B cell (primary cell): Measurements from ENCODE around the gene SUSD4. TPM values are rescaled to one million over a fixed set of nuclear protein-coding genes. Genes with fewer than 3 reads are reported as not detected.

ENCODE experiments used
- ATAC-seq: fragments of 200-7000 bp; cut with Tn5 transposase; one replicate; pipeline ENCODE4 v1.10.0; 2021; ENCODE audit warnings: low read depth, mild to moderate bottlenecking, moderate number of reproducible peaks, moderate library complexity
- CTCF ChIA-PET: fragments of 350-600 bp; sonication (Branson Sonifier 250); formaldehyde crosslinking; loops from one replicate; lab custom pipeline; 2021; ENCODE audit warnings: antibody characterized with exemption, inconsistent platforms; lab: Charles Lee
- POLR2A ChIA-PET: fragments of 350-600 bp; sonication (Branson Sonifier 250); formaldehyde crosslinking; loops from one replicate; lab custom pipeline; 2021; ENCODE audit warnings: antibody characterized with exemption; lab: Charles Lee
- DNase-seq: peaks from one replicate; pipeline ENCODE4 v3.0.0; 2013
- H2AFZ ChIP-seq: 2 replicates; pipeline ENCODE4 v1.6.1; 2012; ENCODE audit warnings: mild to moderate bottlenecking, low read depth, low read length; ENCODE audit not compliant: insufficient read depth, poor library complexity, severe bottlenecking
- H3K27ac ChIP-seq, 2 donors: 1 replicate in 1 of 2; 2 replicates in 1 of 2; pipeline ENCODE4 v1.5.1; 2012 to 2013; ENCODE audit warnings: low read length in 2 of 2, mild to moderate bottlenecking in 2 of 2, moderate library complexity in 1 of 2
- H3K27me3 ChIP-seq, 4 experiments: fragments of 200-600 bp in 1 of 4; sonication (generic) in 1 of 4; replicated peaks in 1 of 4; 1 replicate in 2 of 4; 2 replicates in 2 of 4; pipeline versions ENCODE4 v1.6.1 to v1.7.0; 2013 to 2016; ENCODE audit warnings: low read length in 3 of 4, mild to moderate bottlenecking in 2 of 4, mixed read lengths in 1 of 4, moderate library complexity in 1 of 4; ENCODE audit not compliant: insufficient read depth in 4 of 4, control insufficient read depth in 3 of 4; ENCODE audit errors: control extremely low read depth in 1 of 4
- H3K36me3 ChIP-seq, 2 experiments: replicated peaks in 1 of 2; 1 replicate in 1 of 2; 2 replicates in 1 of 2; pipeline versions ENCODE4 v1.6.1 to v1.7.1; 2013; ENCODE audit warnings: low read length in 1 of 2; ENCODE audit not compliant: insufficient read depth in 2 of 2, control insufficient read depth in 1 of 2; ENCODE audit errors: control extremely low read depth in 1 of 2, extremely low read depth in 1 of 2
- H3K4me1 ChIP-seq, 2 donors: fragments of 200-600 bp in 1 of 2; sonication (generic) in 1 of 2; 1 replicate in 1 of 2; 2 replicates in 1 of 2; pipeline versions ENCODE4 v1.5.1 to v1.6.1; 2013 to 2017; ENCODE audit warnings: low read length in 2 of 2; ENCODE audit not compliant: control insufficient read depth in 2 of 2, insufficient read depth in 2 of 2
- H3K4me2 ChIP-seq: replicated peaks from 2 replicates; pipeline ENCODE3; 2012; ENCODE audit warnings: mild to moderate bottlenecking, low read depth, low read length; ENCODE audit not compliant: poor library complexity, severe bottlenecking
- H3K4me3 ChIP-seq, 5 experiments: fragments of 200-600 bp in 1 of 5; sonication (generic) in 1 of 5; 1 replicate in 3 of 5; 2 replicates in 2 of 5; pipeline versions ENCODE4 v1.5.1 to v1.7.0; 2011 to 2016; ENCODE audit warnings: low read length in 4 of 5, mild to moderate bottlenecking in 4 of 5, low read depth in 2 of 5, control low read depth in 1 of 5, moderate library complexity in 1 of 5; ENCODE audit not compliant: insufficient read depth in 1 of 5; ENCODE audit errors: control extremely low read depth in 1 of 5, extremely low read depth in 1 of 5
- H3K79me2 ChIP-seq: fragments of 200-600 bp; sonication (generic); one replicate; pipeline ENCODE4 v1.6.0; 2016; ENCODE audit warnings: low read length; ENCODE audit not compliant: control insufficient read depth, insufficient read depth
- H3K9ac ChIP-seq: fragments of 200-600 bp; sonication (generic); 2 replicates; pipeline ENCODE4 v1.6.1; 2017; ENCODE audit warnings: mild to moderate bottlenecking, low read length, moderate library complexity
- H3K9me3 ChIP-seq, 3 donors: one replicate each; pipeline versions ENCODE4 v1.6.1 to v1.7.1; 2013; ENCODE audit warnings: low read length in 2 of 3; ENCODE audit not compliant: control insufficient read depth in 2 of 3, insufficient read depth in 1 of 3; ENCODE audit errors: control extremely low read depth in 1 of 3
- H4K20me1 ChIP-seq: 2 replicates; pipeline ENCODE4 v1.6.0; 2012; ENCODE audit warnings: mild to moderate bottlenecking, low read length; ENCODE audit not compliant: insufficient read depth, control insufficient read depth, poor library complexity, severe bottlenecking
- H3K27ac Mint-ChIP-seq: one replicate; pipeline ENCODE4 v1.8.0; 2021; ENCODE audit warnings: mixed read lengths
- H3K27me3 Mint-ChIP-seq: one replicate; pipeline ENCODE4 v1.8.0; 2021; ENCODE audit warnings: mixed read lengths
- H3K4me1 Mint-ChIP-seq: one replicate; pipeline ENCODE4 v1.8.0; 2021; ENCODE audit warnings: mixed read lengths
- H3K4me3 Mint-ChIP-seq: one replicate; pipeline ENCODE4 v1.8.0; 2021; ENCODE audit warnings: mixed read lengths
- H3K9me3 Mint-ChIP-seq: one replicate; pipeline ENCODE4 v1.8.0; 2022; ENCODE audit warnings: mixed read lengths; ENCODE audit not compliant: insufficient read depth
- EZH2 ChIP-seq: IDR thresholded peaks from 2 replicates; pipeline ENCODE4 v1.6.1; 2012; ENCODE audit warnings: borderline replicate concordance, low read depth, mild to moderate bottlenecking, moderate library complexity, low read length; ENCODE audit not compliant: insufficient read depth, poor library complexity, severe bottlenecking
- WGBS: methylation state at CpG from one replicate; pipeline ENCODE4 v1.1.5; 2013; ENCODE audit warnings: missing lambda C conversion rate; ENCODE audit not compliant: insufficient coverage; 5-methylcytosine and 5-hydroxymethylcytosine counted together
- intact Hi-C: fragments of 100-400 bp; cut with micrococcal nuclease; formaldehyde crosslinking; loops from one replicate; pipeline ENCODE4 v1.10.0; 2022
- polyA plus RNA-seq: library from polyadenylated mRNA; depleted of rRNA; stranded (reverse); fragments of >200 nt; gene quantifications from 2 replicates; pipeline ENCODE4 v1.2.3, GENCODE V29; 2012
- total RNA-seq, 2 donors: library from RNA; stranded (reverse); fragments of 120-200 nt in 1 of 2; gene quantifications; 1 replicate in 1 of 2; 2 replicates in 1 of 2; pipeline versions ENCODE4 v1.2.3 to v1.2.4, GENCODE V29; 2013 to 2022
- TF ChIP-seq, protein P1 (sequence below): fragments of 200-600 bp; IDR thresholded peaks from one replicate; pipeline ENCODE4 v1.8.0; 2022; ENCODE audit warnings: antibody characterized with exemption, mild to moderate bottlenecking

SUSD4 gene
- total and polyA plus RNA-seq, 2 donors (not counting 1 experiment from before 2014, with no cell fraction given) = 0.13 TPM; not detected in 1

DNA sequence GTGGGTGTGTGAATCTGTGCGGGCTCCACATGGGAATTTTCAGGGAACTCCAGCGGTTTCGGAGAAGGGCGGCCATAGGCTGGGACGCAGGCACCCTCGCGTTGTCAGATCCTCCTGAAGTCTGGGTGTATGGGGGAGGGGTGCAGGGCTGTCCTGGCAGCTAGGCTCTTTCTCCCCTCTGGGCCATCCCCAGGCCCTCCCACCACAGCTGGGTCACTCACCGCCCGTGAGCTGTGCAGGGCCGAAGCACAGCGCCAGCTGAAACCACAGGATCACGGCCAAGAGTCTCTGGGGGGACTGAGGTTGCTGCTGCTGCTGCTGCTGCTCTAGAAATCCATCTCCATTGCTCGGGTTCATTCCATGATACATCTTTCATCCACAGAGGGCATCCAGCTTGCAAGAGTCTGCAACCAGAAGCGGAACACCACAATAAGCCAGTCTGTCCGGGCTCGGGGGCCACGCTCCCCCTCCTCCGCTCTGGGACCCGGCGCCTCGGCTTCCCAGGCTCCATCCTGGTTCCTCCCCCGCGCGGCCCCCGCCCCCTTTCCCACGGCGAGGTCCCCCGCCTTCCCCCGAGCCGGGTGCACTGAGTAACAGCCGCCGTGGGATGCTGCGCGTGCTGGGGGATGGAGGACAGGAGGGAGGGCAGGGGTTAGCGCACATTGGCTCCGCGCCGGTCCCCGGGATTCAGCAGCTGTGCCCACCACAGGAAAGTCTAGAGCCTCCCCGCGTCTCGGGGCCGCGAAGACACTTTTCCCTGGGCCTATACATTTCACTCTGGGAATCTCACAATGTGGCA, 720 bp downstream of the SUSD4 start:
- Mint-ChIP-seq H3K27me3 (peaks cover 62% of the 10 kb centered on the region), H3K27ac (no peak overlapping the region), H3K4me3 (peak overlapping the region; percentile 80), H3K4me1 (peaks cover 15% of the 10 kb centered on the region), H3K9me3 (no peaks in the 10 kb centered on the region)
- peaks cover 0 to 10% (median 0%) of the 10 kb centered on the region in 3 donors for H3K9me3 ChIP-seq
- H3K27ac ChIP-seq = no peak overlapping the region
- ATAC-seq (no peak), DNase-seq (no peak)
- H3K9ac ChIP-seq = peak overlapping the region; percentile 45
- peak overlapping the region; percentile 77 for H3K4me2 ChIP-seq
- intact Hi-C loops = no loop called here
- H3K4me1 ChIP-seq = peaks cover 15 to 18% of the 10 kb centered on the region in 2 donors
- H2AFZ ChIP-seq = peak overlapping the region; percentile 49
- 2% methylated on average over 41 of the region's 44 CpGs for WGBS
- H3K27me3 ChIP-seq = peaks cover 0 to 42% (median 15%) of the 10 kb centered on the region in 4 experiments
- ChIA-PET CTCF (no interaction called here), POLR2A (no interaction called here)
- no peaks in the 10 kb centered on the region for H3K36me3 ChIP-seq
- no peak for TF ChIP-seq EZH2
- H4K20me1 ChIP-seq = no peaks in the 10 kb centered on the region
- H3K79me2 ChIP-seq = no peaks in the 10 kb centered on the region
- H3K4me3 ChIP-seq = peak overlapping the region; percentile 8 to 51 (median 34)

DNA sequence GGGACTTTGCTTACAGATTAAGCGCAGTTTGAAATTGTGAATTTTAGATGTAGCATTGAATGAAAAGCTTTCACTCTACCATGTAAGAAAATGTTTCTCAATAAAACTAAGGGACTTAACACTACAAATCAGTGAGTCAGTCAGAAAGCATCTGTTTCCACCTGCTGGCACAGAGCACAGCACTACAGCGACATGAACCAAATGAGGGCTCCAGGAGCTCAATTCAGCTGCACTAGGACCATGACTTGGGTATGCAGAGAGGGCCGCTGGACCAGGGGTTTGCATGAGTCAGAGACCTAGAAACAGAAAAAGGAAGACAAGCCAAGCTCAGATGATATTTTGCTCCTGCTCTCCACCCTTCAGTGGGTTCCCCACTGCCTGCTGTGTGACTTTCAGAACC, 5.2 kb downstream of the SUSD4 start:
- POLR2A ChIA-PET = no interaction called here
- no peak overlapping the region for H3K27ac Mint-ChIP-seq
- peaks cover 50% of the 10 kb centered on the region for H3K27me3 Mint-ChIP-seq
- H3K4me1 ChIP-seq = peaks cover 9% of the 10 kb centered on the region in 2 donors
- peaks cover 0 to 25% (median 6%) of the 10 kb centered on the region in 4 experiments for H3K27me3 ChIP-seq
- peaks cover 5% of the 10 kb centered on the region for H3K4me1 Mint-ChIP-seq
- intact Hi-C loops = no loop called here
- no peak overlapping the region for H3K4me2 ChIP-seq
- TF ChIP-seq, protein P1, sequence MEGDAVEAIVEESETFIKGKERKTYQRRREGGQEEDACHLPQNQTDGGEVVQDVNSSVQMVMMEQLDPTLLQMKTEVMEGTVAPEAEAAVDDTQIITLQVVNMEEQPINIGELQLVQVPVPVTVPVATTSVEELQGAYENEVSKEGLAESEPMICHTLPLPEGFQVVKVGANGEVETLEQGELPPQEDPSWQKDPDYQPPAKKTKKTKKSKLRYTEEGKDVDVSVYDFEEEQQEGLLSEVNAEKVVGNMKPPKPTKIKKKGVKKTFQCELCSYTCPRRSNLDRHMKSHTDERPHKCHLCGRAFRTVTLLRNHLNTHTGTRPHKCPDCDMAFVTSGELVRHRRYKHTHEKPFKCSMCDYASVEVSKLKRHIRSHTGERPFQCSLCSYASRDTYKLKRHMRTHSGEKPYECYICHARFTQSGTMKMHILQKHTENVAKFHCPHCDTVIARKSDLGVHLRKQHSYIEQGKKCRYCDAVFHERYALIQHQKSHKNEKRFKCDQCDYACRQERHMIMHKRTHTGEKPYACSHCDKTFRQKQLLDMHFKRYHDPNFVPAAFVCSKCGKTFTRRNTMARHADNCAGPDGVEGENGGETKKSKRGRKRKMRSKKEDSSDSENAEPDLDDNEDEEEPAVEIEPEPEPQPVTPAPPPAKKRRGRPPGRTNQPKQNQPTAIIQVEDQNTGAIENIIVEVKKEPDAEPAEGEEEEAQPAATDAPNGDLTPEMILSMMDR = no peak
- no peak for TF ChIP-seq EZH2
- H2AFZ ChIP-seq = no peak overlapping the region
- peaks cover 0 to 6% (median 0%) of the 10 kb centered on the region in 3 donors for H3K9me3 ChIP-seq
- no peak overlapping the region for H3K9ac ChIP-seq
- ATAC-seq (no peak), DNase-seq (no peak)
- no peaks in the 10 kb centered on the region for H3K36me3 ChIP-seq
- no peaks in the 10 kb centered on the region for H3K9me3 Mint-ChIP-seq
- no peaks in the 10 kb centered on the region for H3K79me2 ChIP-seq
- CTCF ChIA-PET = no interaction called here
- no peaks in the 10 kb centered on the region for H4K20me1 ChIP-seq
- H3K27ac ChIP-seq = no peak overlapping the region
- H3K4me3 Mint-ChIP-seq = no peak overlapping the region
- WGBS = 66% methylated on average over 2 of the region's 3 CpGs
- H3K4me3 ChIP-seq = no peak overlapping the region
